GM18870 (cell line): Measurements from ENCODE around the gene ITGA11.

ENCODE experiments used
- ATAC-seq: cut with Tn5 transposase; IDR thresholded peaks from one replicate; pipeline ENCODE4 v1.9.1; 2021; ENCODE audit warnings: moderate library complexity; ENCODE audit not compliant: unreplicated experiment

The ITGA11 gene

DNA sequence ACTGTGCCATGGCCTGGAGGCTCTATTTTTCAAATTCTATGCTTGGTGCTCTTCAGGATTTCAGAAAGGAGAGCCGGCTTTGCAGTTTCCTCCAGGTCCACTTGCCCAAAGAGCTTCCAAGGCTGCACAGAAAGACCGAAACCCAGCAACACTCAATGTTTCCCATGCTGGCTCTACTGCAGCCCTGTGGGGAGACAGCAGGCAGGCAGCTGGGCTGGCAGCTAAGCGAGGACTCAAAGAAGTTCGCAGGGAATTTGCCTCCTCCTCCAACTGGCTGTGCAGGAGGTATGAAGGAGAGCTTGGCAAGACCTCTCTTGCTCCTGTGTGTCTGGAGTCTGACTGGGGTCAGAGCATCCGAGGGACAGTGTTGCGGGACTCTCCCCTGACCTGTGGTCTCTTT, 17.4 kb upstream of the ITGA11 start:
- no peak for ATAC-seq

DNA sequence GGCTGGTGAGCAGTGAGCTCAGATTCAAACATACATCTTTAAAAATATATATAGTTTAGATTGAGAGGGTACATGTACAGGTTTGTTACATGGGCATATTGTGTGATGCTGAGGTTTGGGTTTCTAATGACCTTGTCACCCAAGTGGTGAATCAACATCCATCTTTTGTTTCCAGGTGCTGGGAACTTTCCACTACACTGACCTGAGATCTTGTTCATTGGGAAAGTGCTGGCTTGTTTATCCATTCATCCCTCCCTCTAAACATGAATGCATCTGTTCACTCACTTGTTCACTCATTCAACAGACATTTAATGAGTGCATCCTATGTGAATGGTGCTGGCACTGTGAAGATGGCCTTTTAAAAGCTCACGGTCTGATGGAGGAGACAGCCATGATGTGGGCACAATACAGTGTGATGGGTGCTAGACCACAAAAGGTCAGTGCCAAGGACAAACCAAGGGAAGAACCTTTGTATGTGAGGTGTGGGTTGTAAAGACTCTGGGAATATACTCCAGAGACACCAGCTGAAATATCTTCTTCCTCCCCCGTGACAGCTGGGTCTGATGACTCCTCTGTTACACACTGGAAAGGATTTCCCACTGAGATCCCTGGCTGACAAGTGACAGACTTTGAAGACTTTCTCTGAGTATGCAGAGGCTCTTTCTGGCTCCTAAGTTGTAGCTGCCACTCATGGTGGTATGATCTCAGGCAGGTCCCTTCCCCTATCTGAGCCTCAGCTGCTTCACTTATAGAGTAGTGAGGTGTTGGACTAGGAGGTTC, 16.2 kb upstream of the ITGA11 start:
- no peak for ATAC-seq

- no peak for ATAC-seq
Measured at GRCh38 chr15:68447209-68447608, 15.2 kb upstream of the ITGA11 start.

- no peak for ATAC-seq
Measured at GRCh38 chr15:68445351-68445750, 13.4 kb upstream of the ITGA11 start.

- no peak for ATAC-seq
Measured at GRCh38 chr15:68444336-68444735, 12.4 kb upstream of the ITGA11 start.

- no peak for ATAC-seq
Measured at GRCh38 chr15:68442903-68443302, 10.9 kb upstream of the ITGA11 start.

- ATAC-seq, result no peak
Measured at GRCh38 chr15:68442041-68442440, 10.1 kb upstream of the ITGA11 start.

DNA sequence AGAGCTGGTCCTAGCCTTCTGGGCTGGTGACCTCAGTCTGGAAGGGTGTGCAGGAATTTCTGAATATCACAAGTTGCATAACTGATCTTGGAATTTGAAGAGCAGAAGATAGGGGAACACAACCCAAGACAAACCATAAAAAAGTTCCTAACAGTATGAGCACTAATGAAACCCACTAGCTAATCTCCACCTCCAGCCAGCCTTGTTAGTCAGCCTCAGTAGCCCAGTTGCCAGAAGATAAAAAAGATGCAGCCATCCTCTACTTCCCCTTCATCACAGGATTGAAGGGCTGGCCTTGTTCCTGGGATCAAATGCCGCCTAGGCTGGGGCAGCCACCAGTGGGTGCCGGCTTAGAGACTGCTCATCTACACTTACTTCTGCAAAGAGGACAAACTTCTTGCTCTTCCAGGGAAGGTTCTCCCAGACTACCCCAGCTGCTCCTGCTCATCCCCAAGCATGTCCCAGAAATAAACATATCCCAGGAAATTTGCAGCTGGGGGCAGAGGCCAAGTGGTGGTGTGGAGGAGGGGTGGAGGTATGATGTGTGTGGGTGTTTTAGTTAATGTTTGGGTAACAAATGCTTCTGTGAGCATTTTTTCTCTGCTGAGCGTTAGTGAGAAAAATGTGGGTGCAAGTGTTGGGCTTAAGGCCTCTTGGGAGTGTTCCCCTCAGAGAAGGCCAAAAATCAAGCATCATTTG, 9.2 kb upstream of the ITGA11 start:
- no peak for ATAC-seq

DNA sequence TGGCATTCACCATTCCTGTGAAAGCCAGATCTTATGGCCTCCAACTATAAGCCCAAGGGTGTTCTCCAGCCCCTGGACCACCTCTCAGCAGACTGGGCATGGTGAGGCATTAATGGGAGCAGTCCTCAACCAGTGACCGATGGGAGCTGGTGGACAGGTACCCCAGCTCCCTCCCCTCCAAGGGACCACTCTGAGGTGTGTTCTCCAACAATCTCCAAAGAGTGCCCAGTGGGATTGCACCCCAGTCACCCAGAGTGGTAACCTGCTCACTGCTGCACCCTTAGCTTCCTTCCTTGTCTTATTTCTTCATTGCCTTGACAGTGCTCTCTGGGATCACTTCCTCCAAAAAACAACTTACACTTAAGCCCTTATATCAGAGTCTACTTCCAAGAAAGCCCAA, 8.2 kb upstream of the ITGA11 start:
- ATAC-seq, result no peak

- ATAC-seq, result no peak
Measured at GRCh38 chr15:68439506-68439905, 7.5 kb upstream of the ITGA11 start.

DNA sequence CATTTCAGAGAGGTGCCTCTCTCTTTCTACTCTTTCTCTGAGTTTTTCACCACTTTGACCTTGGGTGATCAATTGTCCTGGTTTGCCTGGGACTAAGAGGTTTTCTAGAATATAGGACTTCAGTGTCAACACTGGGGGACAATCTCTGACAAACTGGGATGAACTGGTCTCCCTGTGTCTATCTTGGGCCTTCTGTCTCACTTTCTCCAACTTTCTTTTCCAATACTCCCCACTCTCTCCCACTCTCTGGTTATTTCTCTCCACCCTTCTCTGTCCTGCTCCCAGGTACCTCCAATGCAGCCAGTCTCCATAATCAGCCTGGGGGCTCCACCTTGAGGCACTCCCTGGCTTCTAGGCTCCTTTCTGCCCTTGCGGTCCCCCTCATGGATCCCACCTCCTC, 4.7 kb upstream of the ITGA11 start:
- no peak for ATAC-seq

DNA sequence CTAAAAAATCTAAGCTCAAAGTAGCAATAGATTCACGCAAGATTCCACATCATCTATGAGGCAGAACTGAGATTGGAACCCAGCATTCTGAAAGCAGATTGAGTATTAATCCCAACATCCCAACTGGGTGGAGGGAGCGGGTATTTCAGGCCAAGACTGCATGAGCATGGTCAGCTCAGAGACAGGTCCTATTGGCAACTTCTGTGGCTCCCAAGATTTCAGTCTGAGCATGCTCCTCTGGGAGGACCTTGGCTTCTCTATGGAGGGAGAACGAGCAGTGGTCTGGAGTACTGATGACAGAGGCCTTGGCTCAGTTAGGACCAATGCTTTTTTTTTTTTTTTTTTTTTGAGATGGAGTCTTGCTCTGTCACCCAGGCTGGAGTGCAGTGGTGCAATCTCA, 4.0 kb upstream of the ITGA11 start:
- ATAC-seq, result no peak

DNA sequence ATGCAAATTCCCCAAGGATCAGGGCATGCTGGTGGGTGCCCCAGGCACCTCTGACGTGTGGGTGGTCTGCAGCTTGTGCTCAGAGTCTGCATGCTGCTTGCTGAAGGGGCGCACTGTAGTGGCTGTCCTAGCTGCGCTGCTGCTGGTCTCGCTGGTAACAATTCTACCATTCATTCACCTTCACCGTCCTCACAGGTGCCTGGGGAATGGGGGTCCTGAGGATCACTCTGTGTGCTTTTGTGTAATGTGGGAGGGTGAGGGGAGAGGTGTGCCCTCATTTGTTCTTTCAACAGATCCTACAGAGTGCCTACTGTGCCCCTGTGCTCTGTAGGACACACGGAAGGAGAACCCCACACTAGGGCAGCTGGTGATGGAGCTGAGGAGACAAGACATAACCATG, 2.1 kb upstream of the ITGA11 start:
- no peak for ATAC-seq

GRCh38 chr15:68433551-68433950, 1.6 kb upstream of the ITGA11 start:
- no peak for ATAC-seq

GRCh38 chr15:68432441-68433064, 590 bp upstream of the ITGA11 start:
- ATAC-seq, result no peak

- ATAC-seq, result no peak
Measured at GRCh38 chr15:68431037-68431791, 749 bp downstream of the ITGA11 start.

DNA sequence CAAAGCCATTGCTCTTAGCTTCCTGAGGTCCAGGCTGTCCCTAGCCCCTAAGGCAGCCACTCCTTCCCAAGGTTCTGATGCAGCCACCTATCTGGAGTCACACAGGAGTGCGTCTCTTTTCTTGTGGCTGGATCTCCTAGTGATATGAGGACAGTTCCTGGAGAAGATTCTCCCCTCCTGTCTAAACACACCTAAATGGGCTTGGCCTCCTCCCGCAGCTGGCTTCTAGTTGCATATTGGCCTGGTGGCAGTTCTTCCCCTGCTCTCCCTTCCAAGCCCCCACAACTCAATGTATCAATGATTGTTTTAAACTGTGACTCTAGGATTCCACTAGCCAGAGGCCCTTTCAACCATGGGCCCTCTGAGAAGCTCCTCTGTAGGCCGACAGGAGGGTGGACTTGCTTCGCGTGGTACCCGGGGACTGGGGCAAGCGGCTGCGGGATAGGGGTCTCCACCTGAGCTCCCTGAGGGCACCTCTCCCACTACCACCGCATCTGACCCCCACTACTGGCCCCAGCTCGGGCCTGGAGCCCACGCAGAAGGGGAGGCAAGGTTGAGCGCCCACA, 1.4 kb downstream of the ITGA11 start:
- ATAC-seq, result no peak

DNA sequence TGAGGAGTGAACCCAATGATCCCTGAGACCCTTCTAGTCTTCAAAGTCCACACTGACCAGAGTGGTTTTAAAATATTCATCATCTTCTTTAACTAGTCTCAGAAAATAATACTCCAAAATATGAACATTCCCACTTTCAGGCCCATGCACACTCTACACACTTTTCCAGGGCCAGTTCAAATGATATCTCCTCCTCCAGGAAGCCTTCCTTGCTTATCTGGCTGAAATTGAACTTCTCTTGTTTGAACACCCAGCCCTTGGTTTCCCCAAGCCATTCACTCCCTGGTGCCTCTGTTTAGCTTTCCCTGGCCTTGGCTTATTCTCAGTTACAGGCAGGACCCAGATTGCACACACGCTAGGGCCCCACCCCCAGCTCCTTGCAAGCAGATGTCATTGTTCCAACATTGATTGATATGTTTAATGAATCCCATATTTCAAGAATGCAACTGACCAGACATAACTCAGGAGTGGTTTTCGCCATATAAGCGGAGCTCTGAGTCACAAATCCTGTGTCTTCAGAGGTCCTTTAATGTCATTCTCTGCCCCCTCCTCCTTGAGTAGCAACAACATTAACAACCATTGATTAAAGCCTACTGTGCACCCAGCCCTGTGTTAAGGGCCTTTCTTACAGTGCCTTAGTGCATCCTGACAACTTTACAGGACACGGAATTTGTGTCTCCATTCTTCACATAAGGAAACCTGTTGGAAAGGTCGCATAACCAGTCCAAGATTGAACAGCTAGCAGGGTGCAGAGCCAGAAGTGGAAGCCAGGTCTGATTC, 2.1 kb downstream of the ITGA11 start:
- no peak for ATAC-seq

DNA sequence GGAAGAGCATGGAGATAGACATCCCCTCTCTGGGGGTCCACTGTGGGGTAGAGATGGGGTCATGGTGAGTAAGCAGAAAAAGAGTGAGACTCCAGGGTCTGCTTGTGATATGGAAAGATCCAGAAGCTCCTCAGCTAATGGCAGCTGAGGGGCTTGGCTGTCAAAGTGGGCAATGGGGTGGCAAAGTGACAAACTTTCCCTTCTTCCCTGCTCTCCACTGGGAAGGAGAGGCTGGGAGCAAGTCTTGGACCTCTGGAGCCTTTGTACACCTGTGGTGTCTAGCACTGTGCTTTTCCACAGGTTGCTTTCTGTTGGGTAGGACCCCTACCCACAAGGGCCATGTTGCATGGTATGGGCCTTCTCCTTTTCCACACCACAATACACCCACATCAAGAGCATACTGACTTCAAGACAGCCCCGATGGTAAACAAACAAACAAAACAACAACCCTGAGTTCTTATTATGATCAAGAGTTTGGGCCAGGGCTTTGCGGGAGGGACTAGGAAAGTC, 3.5 kb downstream of the ITGA11 start:
- ATAC-seq, result no peak

DNA sequence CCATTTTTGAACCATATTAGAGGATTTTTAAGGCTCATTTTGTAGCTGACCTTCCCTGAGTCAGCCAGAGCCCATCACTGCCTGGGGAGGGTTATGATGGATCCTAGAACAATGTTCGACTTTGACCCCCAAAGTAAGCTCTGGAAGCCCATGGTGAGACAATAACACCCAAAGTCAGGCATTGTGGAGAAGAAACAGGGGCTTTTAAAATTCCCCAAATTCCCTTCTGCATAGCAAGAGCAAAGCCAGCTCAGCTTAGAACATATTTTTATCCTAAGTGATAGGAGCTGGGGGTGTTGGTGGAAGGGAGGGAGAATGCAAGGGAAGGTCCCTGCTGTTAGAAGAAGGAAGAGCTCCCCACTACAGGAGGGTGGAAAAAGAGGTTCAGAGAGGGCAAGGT, 4.0 kb downstream of the ITGA11 start:
- ATAC-seq, result no peak
